ENCODE data around the gene SPSB1. TPM values are rescaled to one million over a fixed set of nuclear protein-coding genes. Genes with fewer than 3 reads are reported as not detected.

The SPSB1 gene
- total RNA-seq, 2 donors from 2014 or later, result 29.0 to 57.1 TPM

DNA sequence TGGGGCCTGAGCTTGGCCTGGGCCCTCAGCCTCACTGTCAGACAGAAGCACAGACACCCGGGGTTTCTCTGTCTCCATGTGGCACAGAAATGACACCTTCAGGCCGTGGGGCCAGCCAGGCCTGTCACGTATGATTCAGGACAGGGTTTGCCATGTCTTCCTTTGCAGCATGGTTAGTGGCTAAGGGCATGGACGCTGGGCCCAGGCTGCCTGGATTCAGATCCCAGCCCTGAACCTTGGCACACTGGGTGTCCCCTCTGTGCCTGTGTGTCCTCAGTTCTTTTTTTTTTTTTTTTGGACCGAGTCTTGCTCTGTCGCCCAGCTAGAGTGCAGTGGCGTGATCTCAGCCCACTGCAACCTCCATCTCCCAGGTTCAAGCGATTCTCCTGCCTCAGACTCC lies 73.6 kb downstream of the SPSB1 start:
- no peak for TF ChIP-seq POLR2A (IDR thresholded peaks at IDR 0.05)
- TF ChIP-seq, protein P1, sequence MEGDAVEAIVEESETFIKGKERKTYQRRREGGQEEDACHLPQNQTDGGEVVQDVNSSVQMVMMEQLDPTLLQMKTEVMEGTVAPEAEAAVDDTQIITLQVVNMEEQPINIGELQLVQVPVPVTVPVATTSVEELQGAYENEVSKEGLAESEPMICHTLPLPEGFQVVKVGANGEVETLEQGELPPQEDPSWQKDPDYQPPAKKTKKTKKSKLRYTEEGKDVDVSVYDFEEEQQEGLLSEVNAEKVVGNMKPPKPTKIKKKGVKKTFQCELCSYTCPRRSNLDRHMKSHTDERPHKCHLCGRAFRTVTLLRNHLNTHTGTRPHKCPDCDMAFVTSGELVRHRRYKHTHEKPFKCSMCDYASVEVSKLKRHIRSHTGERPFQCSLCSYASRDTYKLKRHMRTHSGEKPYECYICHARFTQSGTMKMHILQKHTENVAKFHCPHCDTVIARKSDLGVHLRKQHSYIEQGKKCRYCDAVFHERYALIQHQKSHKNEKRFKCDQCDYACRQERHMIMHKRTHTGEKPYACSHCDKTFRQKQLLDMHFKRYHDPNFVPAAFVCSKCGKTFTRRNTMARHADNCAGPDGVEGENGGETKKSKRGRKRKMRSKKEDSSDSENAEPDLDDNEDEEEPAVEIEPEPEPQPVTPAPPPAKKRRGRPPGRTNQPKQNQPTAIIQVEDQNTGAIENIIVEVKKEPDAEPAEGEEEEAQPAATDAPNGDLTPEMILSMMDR (IDR thresholded peaks at IDR 0.05), result no peak
- TF ChIP-seq POLR2AphosphoS5 (IDR thresholded peaks at IDR 0.05), result no peak
- H3K27ac ChIP-seq, result no peak overlapping the region
- 85% methylated on average over 8 of the region's 8 CpGs for WGBS
- no peaks in the 10 kb centered on the region for H3K4me1 ChIP-seq (replicated peaks)
- intact Hi-C loops (cut with DNase I), result loop anchor here (5.0 kb wide), 1 partner anchor 39 kb away; no protein-coding TSS in a partner anchor
- no peaks in the 10 kb centered on the region for H3K27me3 ChIP-seq (replicated peaks; ENCODE audit: insufficient read depth)
- no peaks in the 10 kb centered on the region for H3K9me3 ChIP-seq
- no peaks in the 10 kb centered on the region for H3K36me3 ChIP-seq
- H3K4me3 ChIP-seq, result no peak overlapping the region
- no peak for DNase-seq (ENCODE audit: low spot score)

DNA sequence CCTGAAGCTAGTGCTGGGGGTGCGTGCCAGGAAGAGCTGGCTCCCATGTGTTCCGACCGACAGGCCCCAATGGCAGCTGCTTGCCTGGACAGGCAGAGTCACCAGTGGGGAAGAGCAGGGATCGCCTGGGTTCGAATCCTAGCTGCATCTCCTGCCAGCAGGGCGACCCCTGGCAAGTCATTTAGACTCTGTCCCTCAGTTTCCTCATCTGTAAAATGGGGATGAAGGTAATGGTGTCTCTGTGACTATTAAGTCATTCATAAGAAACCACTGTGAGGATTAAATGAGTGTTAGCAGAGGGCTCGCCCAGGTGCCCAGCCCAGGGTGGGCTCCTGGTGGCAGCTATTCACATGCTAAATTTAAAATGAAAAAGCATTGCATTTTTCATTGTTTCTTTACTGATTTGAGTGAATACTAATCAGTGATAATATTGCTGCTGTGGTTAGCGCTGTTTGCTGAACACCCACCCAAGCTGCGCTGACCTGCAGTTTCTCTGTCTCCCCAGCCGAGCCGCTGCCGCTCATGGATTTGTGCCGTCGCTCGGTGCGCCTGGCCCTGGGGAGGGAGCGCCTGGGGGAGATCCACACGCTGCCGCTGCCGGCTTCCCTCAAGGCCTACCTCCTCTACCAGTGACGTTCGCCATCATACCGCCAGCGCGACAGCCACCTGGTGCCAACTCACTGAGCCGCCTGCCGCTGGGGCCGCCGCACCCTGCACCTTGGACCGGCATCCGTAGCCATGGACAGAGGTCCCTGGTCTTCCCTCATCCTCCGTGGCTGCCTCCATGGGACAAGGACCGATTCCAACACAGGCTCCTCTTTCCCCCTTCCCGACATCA lies 74.5 kb downstream of the SPSB1 start:
- no peaks in the 10 kb centered on the region for H3K36me3 ChIP-seq
- no peak overlapping the region for H3K27ac ChIP-seq
- DNase-seq (ENCODE audit: low spot score), result no peak
- H3K27me3 ChIP-seq (replicated peaks; ENCODE audit: insufficient read depth), result no peaks in the 10 kb centered on the region
- TF ChIP-seq, protein P1 (IDR thresholded peaks at IDR 0.05), result no peak
- TF ChIP-seq POLR2AphosphoS5 (IDR thresholded peaks at IDR 0.05), result no peak
- TF ChIP-seq POLR2A (IDR thresholded peaks at IDR 0.05), result no peak
- H3K4me1 ChIP-seq (replicated peaks), result no peaks in the 10 kb centered on the region
- H3K9me3 ChIP-seq, result no peaks in the 10 kb centered on the region
- H3K4me3 ChIP-seq, result no peak overlapping the region
- intact Hi-C loops (cut with DNase I), result loop anchor here (5.0 kb wide), 1 partner anchor 40 kb away; no protein-coding TSS in a partner anchor
- 95% methylated on average over 34 of the region's 34 CpGs for WGBS

DNA sequence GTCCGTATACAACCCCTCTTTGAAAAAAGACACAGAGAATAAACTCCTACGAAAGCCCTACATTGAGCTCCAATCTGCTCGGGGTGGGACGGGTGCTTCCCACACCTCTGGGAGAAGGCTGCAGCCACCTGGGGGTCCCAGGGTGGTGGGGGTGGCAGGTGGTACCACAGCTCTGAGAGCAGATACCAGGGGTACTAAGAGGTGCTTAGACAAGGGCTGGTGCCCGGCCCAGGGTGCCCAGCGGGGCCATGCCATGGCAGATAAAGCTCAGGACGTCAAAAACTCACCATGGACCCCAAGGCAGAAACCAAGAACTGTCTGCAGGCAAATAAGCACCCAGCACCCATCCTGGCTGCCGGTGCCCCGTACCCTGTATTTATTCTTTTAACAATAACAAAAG lies 75.1 kb downstream of the SPSB1 start:
- H3K27ac ChIP-seq, result no peak overlapping the region
- H3K36me3 ChIP-seq, result no peaks in the 10 kb centered on the region
- intact Hi-C loops (cut with DNase I), result loop anchor here (5.0 kb wide), 1 partner anchor 41 kb away; no protein-coding TSS in a partner anchor
- H3K4me1 ChIP-seq (replicated peaks), result no peaks in the 10 kb centered on the region
- no peak for DNase-seq (ENCODE audit: low spot score)
- no peak overlapping the region for H3K4me3 ChIP-seq
- no peaks in the 10 kb centered on the region for H3K9me3 ChIP-seq
- H3K27me3 ChIP-seq (replicated peaks; ENCODE audit: insufficient read depth), result no peaks in the 10 kb centered on the region
- TF ChIP-seq POLR2AphosphoS5 (IDR thresholded peaks at IDR 0.05), result no peak
- TF ChIP-seq POLR2A (IDR thresholded peaks at IDR 0.05), result no peak
- TF ChIP-seq, protein P1 (IDR thresholded peaks at IDR 0.05), result no peak
- 83% methylated on average over 9 of the region's 9 CpGs for WGBS

DNA sequence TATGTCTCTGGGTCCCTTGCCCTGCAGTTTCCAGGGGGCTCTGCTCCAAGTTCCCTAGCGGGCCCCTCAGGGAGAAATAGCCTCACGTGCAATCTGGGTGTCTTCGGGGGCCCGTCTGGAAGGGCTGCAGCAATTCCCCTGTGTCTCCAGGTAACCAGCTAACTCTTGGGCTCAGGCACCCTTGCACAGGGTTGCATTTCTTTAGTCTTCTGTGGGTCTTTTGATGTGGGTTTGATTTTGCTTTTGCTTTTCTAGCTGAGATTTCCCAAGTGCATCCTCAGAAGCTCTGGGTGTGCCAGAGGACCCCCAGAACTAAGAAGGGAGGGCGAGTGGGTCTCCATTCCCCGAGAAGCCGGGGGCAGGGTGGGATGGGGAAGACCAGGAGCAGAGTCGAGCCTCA lies 75.7 kb downstream of the SPSB1 start:
- no peaks in the 10 kb centered on the region for H3K9me3 ChIP-seq
- no peaks in the 10 kb centered on the region for H3K36me3 ChIP-seq
- no peaks in the 10 kb centered on the region for H3K4me1 ChIP-seq (replicated peaks)
- intact Hi-C loops (cut with DNase I), result loop anchor here (5.0 kb wide), 1 partner anchor 41 kb away; no protein-coding TSS in a partner anchor
- H3K27ac ChIP-seq, result no peak overlapping the region
- no peak overlapping the region for H3K4me3 ChIP-seq
- no peak for DNase-seq (ENCODE audit: low spot score)
- H3K27me3 ChIP-seq (replicated peaks; ENCODE audit: insufficient read depth), result no peaks in the 10 kb centered on the region
- TF ChIP-seq, protein P1 (IDR thresholded peaks at IDR 0.05), result no peak
- TF ChIP-seq POLR2AphosphoS5 (IDR thresholded peaks at IDR 0.05) (no peak), POLR2A (IDR thresholded peaks at IDR 0.05) (no peak)
- 73% methylated on average over 8 of the region's 8 CpGs for WGBS

Measured in prostate gland (tissue), 2 donors.